Posterior cingulate gyrus (tissue), 11 donors: ENCODE data around the gene DYNLT2.

ENCODE experiments used
- DNase-seq, 10 donors: peaks; one replicate each; pipeline versions ENCODE4 v3.0.0 to v3.0.0-alpha.2; 2020 to 2021; ENCODE audit warnings: mixed read lengths in 3 of 10
- intact Hi-C: fragments of 100-400 bp; cut with DNase I; formaldehyde crosslinking; loops from one replicate; pipeline ENCODE4 v1.15.1; 2023

Gene DYNLT2

GRCh38 chr6:169751242-169752073, at the start of gene DYNLT2, which contains the start of gene ERMARD:
DYNLT2 (minus strand) TSS chr6:169751572; CDS start chr6:169751458, 114 bp downstream.
ERMARD (plus strand) TSS chr6:169751622; CDS start chr6:169751658, 36 bp downstream.
- intact Hi-C loops = loop anchor here (1.0 to 2.0 kb wide), 3 partner anchors 27 to 803 kb away; partner anchors contain the start of genes C6orf120, PHF10, TBP and WDR27
- peak; percentile 90 to 99 (median 93) for DNase-seq

GRCh38 chr6:169800668-169801395, 49.5 kb upstream of the DYNLT2 start:
- intact Hi-C loops = no loop called here
- DNase-seq = peak; percentile 51 to 96 (median 69)

DNA sequence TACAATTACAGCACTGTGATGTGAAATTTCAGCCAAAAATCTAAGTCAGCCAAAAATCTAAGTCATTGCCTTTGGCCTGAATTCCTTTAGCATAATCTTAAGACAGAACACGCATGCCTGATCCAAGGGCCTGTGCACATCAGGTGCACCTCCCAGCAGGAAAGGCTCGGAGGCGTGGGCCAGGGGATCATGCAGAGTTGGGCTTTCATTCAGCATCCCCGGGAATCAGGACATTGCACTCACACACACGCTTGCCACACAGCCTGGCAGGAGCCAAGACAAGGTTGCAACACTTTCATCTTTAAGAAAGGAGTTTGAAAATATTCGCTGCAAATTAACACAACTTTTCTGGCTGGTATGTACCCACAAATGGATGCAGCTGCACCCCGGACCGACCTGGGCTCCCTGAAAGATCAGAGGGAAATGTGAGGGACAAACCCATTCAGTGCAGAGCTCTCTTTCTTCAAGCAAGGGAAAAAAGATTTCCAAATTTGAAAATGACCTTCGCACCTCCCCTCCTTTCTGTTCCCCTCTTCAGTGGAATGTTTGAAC, 48.8 kb upstream of the DYNLT2 start:
- DNase-seq = peak in 1 of 10 donors; percentile 80
- intact Hi-C loops = no loop called here

DNA sequence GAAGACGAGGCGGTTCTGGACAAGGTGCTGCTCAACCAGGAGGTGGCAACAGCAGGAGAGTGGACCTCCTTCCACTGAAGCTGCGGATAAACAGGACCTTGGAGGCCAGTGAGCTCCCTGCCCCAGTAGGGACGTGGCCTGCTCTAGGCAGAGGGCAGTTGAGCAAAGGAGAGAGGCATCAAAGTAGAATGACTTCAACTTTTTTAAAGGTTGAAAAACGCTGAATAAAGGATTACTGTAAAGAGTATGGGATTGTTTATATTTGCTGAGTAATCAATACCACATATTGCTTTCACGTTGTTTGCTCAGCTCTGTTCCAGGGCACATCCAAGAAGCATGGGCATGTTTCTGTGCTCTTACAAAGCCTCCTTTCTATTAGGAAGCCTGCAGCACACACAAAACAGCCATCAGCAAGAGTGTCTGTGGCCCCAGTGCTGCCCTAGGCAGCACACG, 48.1 kb upstream of the DYNLT2 start:
- intact Hi-C loops = loop anchor here (10.0 kb wide), 1 partner anchor 495 kb away; the partner anchor contains the start of gene DLL1
- peak in 2 of 10 donors; percentile 35 to 70 for DNase-seq

- intact Hi-C loops = loop anchor here (10.0 kb wide), 1 partner anchor 496 kb away; the partner anchor contains the start of gene DLL1
- DNase-seq = no peak
Measured at GRCh38 chr6:169798764-169799473, 47.5 kb upstream of the DYNLT2 start.

DNA sequence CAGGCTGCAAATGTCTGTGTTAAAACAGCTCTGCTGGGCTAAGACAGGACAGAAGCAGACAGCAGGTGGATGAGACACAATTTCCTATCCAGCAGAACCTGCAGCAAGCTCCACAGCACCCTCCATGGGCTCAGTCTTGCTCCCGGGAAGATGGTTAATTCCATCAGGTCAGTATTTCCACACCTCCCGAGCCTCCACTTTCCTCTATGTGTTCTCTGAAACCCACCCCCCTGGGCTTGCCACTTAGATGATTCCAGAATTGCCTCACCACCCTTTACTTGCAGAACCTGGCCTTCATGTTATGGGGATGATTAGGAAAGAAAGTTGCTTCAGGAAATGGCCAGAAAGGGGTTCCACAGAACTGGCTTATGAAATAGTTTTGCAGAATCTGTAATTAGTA, 43.8 kb upstream of the DYNLT2 start:
- no peak for DNase-seq
- intact Hi-C loops = loop anchor here (10.0 kb wide), 1 partner anchor 500 kb away; the partner anchor contains the start of gene DLL1

DNA sequence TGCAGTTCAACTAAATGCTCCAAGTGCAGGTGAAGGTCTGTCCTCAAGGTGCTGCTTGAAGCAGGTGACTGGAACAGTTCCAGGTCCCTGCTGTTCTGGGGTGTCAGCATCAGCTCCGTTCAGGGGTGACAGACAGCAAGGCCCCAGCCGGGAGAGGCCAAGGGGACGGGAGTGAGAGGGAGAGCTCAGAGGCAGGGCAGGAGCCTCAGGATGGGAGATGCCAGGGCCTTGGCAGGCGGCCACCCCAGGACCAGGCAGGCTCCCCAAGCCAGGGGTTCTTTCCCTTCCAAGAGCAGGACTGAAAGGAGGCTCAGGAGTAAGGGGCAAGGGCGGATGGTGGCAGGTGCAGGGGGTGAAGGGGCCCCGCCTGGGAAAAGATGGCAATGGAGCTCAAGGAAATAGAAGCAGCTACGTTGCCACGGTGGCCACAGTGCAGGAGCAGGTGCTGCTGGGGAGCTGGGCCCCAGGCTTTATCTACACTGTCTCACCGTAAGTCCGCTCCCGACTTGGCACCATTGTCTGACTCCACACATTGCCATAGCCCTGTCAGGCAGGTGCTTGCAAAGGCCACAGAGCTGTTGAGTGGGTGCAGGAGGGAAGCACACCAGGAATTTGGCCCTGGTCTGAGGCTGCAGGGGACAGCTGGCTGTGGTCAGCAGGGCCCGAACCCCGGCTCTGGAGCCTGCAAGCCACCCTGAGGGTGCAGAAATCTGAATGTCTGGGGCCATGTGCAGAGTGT, 43.1 kb upstream of the DYNLT2 start:
- peak in 1 of 10 donors; percentile 59 for DNase-seq
- intact Hi-C loops = loop anchor here (10.0 kb wide), 1 partner anchor 500 kb away; the partner anchor contains the start of gene DLL1

DNA sequence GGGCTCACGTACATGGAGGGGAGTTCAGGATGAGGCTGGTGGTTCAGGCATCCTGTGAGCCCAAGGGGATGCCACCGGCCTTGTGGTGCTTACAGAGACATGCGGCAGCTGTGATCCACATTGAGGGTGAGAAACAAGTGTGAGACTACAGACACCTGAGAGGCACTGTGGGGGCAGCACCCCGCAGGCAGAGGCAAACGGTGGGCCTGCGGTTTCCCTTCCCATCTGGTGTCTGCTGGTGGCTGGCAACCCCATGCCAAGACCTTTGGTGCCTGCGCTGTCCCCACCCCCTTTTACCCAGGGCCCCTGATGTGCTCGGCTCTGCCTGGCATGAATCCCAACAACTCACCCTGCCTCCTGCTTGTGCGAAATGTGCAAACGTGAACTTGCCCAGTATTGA, 42.0 kb upstream of the DYNLT2 start:
- DNase-seq = no peak

GRCh38 chr6:169792306-169793015, 41.1 kb upstream of the DYNLT2 start:
- no peak for DNase-seq
- intact Hi-C loops = loop anchor here (10.0 kb wide), 1 partner anchor 502 kb away; the partner anchor contains the start of gene DLL1

More for the DNA sequence above, 42.0 kb upstream of the DYNLT2 start:
- intact Hi-C loops = loop anchor here (10.0 kb wide), 1 partner anchor 501 kb away; the partner anchor contains the start of gene DLL1

- intact Hi-C loops = loop anchor here (10.0 kb wide), 1 partner anchor 503 kb away; the partner anchor contains the start of gene DLL1
- no peak for DNase-seq
Measured at GRCh38 chr6:169791721-169792131, 40.4 kb upstream of the DYNLT2 start.

DNA sequence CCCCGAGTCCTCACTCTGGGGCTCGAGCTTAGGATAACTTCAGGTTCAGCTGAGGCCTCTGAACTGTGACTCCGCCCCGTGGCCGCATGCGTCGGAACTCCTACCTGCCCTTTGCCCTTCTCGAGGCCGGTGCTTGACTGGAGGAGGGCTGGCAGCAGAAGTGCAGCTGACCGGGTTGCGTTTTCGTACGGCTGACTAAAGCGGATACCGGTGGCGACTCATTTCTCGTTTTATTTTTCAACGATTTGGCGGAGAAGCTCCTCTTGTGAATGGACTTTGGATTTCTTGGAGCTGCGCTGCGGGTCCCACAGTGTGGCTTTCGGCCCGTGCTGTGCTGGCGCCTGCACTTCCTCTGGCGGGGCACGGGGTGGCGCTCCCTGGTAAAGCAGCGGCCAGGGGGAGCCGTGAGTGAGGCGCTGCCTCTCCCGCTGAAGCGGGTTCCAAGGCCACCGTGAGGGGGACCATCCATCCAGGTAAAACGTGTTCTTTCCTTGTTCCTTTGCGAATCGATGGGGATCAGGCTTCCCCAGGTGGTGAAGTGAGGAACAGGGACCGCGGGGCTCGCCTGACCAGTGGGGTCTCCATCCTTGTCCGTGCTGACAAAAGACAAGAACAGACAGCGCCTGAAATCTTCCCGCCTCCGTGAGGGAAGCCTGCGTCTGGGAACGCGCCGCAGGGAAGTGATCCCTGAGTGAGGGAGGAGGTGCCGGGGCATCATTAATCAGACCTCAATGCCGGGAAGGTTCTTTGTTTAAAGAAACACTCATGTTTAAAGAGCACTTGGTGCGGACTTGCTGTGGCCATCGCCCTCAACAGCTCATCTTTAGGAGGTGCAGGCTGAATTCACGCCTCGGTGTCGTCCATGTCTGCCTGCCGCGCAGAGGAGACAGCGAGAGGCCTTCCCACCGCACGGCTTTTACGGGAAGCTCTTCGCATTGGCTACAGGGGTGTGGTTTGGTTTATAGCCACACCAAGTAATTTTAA, 38.9 kb upstream of the DYNLT2 start:
- DNase-seq = peak; percentile 68 to 97 (median 82)
- intact Hi-C loops = loop anchor here (1.0 to 10.0 kb wide), 2 partner anchors 505 to 740 kb away; partner anchors contain the start of gene DLL1

- intact Hi-C loops = no loop called here
- DNase-seq = peak in 1 of 10 donors; percentile 68
Measured at GRCh38 chr6:169789146-169789943, 38.0 kb upstream of the DYNLT2 start.

- DNase-seq = no peak
- intact Hi-C loops = no loop called here
Measured at GRCh38 chr6:169788809-169789145, 37.4 kb upstream of the DYNLT2 start.

DNA sequence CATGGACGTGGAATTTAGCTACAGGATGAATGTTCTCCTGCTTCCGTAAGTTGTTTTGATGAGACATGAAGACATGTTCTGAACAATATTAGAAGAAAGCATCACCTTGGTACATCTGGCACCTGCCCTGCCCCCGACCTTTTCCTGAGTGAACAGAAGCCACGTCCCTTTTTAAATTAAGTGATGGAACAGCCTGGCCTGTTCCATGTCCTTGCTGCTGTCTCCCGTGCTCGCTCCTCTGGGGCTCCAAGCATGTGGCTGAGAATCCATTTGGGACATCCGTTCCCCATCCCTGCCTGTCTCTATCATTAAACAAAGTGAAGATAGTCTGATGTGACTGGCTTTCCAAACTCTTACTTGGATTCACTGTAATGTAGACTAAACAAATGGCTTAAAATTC, 36.4 kb upstream of the DYNLT2 start:
- intact Hi-C loops = no loop called here
- peak in 1 of 10 donors; percentile 22 for DNase-seq

GRCh38 chr6:169786349-169786748, 35.0 kb upstream of the DYNLT2 start:
- intact Hi-C loops = no loop called here
- DNase-seq = no peak

GRCh38 chr6:169785566-169785965, 34.2 kb upstream of the DYNLT2 start:
- intact Hi-C loops = no loop called here
- peak in 1 of 10 donors; percentile 61 for DNase-seq
